ENCODE measurements around the gene SRSF2.
"Not testable (repeated sequence)": the region's sequence is repeated elsewhere in the genome, so short reads cannot be mapped to it uniquely, and the experiment has no call there.

SRSF2 gene

GRCh38 chr17:76720941-76721340 is 16.2 kb downstream of the SRSF2 start:
- DNase-seq (ENCODE audit: low spot score): no peak

GRCh38 chr17:76720211-76720610 is 16.9 kb downstream of the SRSF2 start:
- DNase-seq (ENCODE audit: low spot score): no peak

- DNase-seq (ENCODE audit: low spot score): no peak
Observed at GRCh38 chr17:76718516-76718915, 18.6 kb downstream of the SRSF2 start.

GRCh38 chr17:76716839-76717215 is 20.3 kb downstream of the SRSF2 start:
- DNase-seq (ENCODE audit: low spot score): no peak

- DNase-seq (ENCODE audit: low spot score): peak; percentile 86
Observed at GRCh38 chr17:76716146-76716838, 20.8 kb downstream of the SRSF2 start.

GRCh38 chr17:76715496-76715830 is 21.7 kb downstream of the SRSF2 start:
- DNase-seq (ENCODE audit: low spot score): no peak

GRCh38 chr17:76714822-76715495 is 22.2 kb downstream of the SRSF2 start:
- DNase-seq (ENCODE audit: low spot score): peak; percentile 59

GRCh38 chr17:76714336-76714735 is 22.8 kb downstream of the SRSF2 start:
- no peak for DNase-seq (ENCODE audit: low spot score)

- DNase-seq (ENCODE audit: low spot score): no peak
Observed at GRCh38 chr17:76713765-76714164, 23.4 kb downstream of the SRSF2 start.

GRCh38 chr17:76712321-76712720 is 24.8 kb downstream of the SRSF2 start:
- DNase-seq (ENCODE audit: low spot score): not testable (repeated sequence)

GRCh38 chr17:76710863-76711611 is 26.1 kb downstream of the SRSF2 start, which contains the start of gene MXRA7:
MXRA7 (minus strand) TSS chr17:76710965; CDS start chr17:76710946, 19 bp downstream.
- peak; percentile 72 for DNase-seq (ENCODE audit: low spot score)

- not testable (repeated sequence) for DNase-seq (ENCODE audit: low spot score)
Observed at GRCh38 chr17:76709951-76710862, 26.9 kb downstream of the SRSF2 start.

GRCh38 chr17:76709077-76709950 is 27.8 kb downstream of the SRSF2 start:
- peak; percentile 96 for DNase-seq (ENCODE audit: low spot score)

GRCh38 chr17:76707985-76708807 is 28.9 kb downstream of the SRSF2 start:
- no peak for DNase-seq (ENCODE audit: low spot score)

- DNase-seq (ENCODE audit: low spot score): no peak
Observed at GRCh38 chr17:76706817-76707216, 30.3 kb downstream of the SRSF2 start.

GRCh38 chr17:76704805-76705204 is 32.3 kb downstream of the SRSF2 start:
- no peak for DNase-seq (ENCODE audit: low spot score)

GRCh38 chr17:76702941-76703637 is 34.0 kb downstream of the SRSF2 start:
- DNase-seq (ENCODE audit: low spot score): no peak

GRCh38 chr17:76702076-76702475 is 35.1 kb downstream of the SRSF2 start:
- no peak for DNase-seq (ENCODE audit: low spot score)

- DNase-seq (ENCODE audit: low spot score): no peak
Observed at GRCh38 chr17:76701471-76701967, 35.6 kb downstream of the SRSF2 start.
